Measurements from ENCODE around the gene UCHL1. TPM values are rescaled to one million over a fixed set of nuclear protein-coding genes. Genes with fewer than 3 reads are reported as not detected.
A peak's percentile ranks its signal among the peaks of the same experiment; 100 is the strongest.
"Not testable (repeated sequence)": the region's sequence is repeated elsewhere in the genome, so short reads cannot be mapped to it uniquely, and the experiment has no call there.

Gene UCHL1
- total RNA-seq, 6 experiments from 2014 or later: 0.44 to 8.7 (median 1.6) TPM; not detected in 1

DNA sequence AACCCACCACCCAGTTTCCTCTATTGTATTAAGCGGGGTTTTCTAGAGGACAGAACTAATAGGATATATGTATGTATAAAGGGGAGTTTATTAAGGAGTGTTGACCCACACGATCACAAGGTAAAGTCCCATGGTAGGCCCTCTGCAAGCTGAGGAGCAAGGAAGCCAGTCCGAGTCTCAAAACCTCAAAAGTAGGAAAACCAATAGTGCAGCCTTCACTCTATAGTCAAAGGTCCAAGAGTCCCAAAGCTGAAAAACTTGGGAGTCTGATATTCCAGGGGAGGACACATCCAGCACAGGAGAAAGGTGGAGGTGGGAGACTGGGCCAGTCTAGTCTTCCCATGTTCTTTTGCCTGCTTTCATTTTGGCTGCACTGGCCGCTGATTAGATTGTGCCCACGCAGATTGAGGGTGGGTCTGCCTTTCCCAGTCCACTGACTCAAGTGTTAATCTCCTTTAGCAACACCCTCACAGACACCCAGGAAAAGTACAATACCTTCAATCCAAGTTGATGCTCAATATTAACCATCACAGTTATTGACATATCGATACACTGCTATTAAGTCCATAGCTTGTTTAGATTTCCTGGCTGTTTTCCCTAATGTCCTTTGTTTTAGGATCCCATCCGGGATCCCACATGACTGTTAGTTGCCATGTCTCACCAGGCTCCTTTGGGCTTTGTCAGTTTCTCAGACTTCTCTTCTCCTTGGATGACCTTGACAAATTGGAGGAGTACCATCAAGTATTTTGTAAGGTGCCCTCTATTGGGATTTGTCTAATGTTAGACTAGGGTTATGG is 12.2 kb downstream of the UCHL1 start:
- no peaks in the 10 kb centered on the region for H3K4me1 ChIP-seq
- no peak for ATAC-seq
- H3K9me3 ChIP-seq: no peaks in the 10 kb centered on the region
- no peaks in the 10 kb centered on the region for H3K36me3 ChIP-seq
- no peak overlapping the region for H3K4me3 ChIP-seq
- no peak for DNase-seq
- 75% methylated on average over 6 of the region's 7 CpGs for WGBS (ENCODE audit: insufficient coverage, low coverage, low lambda C conversion rate, missing lambda C conversion rate)
- H3K27ac ChIP-seq: no peak overlapping the region
- no peak for TF ChIP-seq POLR2A (IDR thresholded peaks at IDR 0.05)
- TF ChIP-seq CTCF (IDR thresholded peaks at IDR 0.05): no peak
- no peaks in the 10 kb centered on the region for H3K27me3 ChIP-seq
- intact Hi-C loops (cut with DNase I): no loop called here

DNA sequence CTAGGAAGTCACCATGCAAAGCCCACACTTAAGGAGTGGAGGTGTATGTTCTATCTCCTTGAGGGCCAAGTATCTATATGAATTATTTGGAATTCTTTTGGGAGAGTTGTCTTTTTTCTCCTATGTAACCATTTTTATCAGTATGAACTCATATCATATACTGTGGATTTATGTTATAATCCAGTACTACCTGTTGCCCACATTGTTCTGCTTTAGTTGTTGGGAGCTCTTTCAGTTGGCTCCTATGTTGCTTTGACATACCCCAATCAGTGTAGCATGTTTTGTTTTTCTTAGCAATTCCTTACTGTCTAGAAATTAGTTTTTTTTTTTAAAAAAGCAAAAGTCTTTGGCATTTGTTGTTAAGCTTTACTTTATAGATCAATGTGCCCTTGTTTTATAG is 13.0 kb downstream of the UCHL1 start:
- Histone ChIP-seq H3K9me3 (no peaks in the 10 kb centered on the region), H3K27me3 (no peaks in the 10 kb centered on the region), H3K27ac (no peak overlapping the region), H3K4me3 (no peak overlapping the region), H3K36me3 (no peaks in the 10 kb centered on the region), H3K4me1 (no peaks in the 10 kb centered on the region)
- TF ChIP-seq CTCF (IDR thresholded peaks at IDR 0.05): no peak
- TF ChIP-seq POLR2A (IDR thresholded peaks at IDR 0.05): no peak
- intact Hi-C loops (cut with DNase I): no loop called here
- DNase-seq (no peak), ATAC-seq (no peak)

DNA sequence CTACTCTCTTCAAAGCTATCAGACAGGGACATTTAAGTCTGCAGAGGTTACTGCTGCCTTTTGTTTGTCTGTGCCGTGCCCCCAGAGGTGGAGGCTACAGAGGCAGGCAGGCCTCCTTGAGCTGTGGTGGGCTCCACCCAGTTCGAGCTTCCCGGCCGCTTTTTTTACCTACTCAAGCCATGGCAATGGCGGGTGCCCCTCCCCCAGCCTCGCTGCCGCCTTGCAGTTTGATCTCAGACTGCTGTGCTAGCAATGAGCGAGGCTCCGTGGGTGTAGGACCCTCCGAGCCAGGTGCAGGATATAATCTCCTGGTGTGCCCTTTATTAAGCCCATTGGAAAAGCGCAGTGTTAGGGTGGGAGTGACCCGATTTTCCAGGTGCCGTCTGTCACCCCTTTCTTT is 19.2 kb downstream of the UCHL1 start:
- intact Hi-C loops (cut with DNase I): loop anchor here in 1 of 2 donors (5.0 kb wide), 1 partner anchor 386 kb away; no protein-coding TSS in a partner anchor
- not testable (repeated sequence) for H3K4me1 ChIP-seq, H3K4me3 ChIP-seq, H3K36me3 ChIP-seq, H3K9me3 ChIP-seq, H3K27me3 ChIP-seq, DNase-seq, H3K27ac ChIP-seq, ATAC-seq
- 65% methylated on average over 5 of the region's 13 CpGs for WGBS (ENCODE audit: insufficient coverage, low coverage, low lambda C conversion rate, missing lambda C conversion rate)

DNA sequence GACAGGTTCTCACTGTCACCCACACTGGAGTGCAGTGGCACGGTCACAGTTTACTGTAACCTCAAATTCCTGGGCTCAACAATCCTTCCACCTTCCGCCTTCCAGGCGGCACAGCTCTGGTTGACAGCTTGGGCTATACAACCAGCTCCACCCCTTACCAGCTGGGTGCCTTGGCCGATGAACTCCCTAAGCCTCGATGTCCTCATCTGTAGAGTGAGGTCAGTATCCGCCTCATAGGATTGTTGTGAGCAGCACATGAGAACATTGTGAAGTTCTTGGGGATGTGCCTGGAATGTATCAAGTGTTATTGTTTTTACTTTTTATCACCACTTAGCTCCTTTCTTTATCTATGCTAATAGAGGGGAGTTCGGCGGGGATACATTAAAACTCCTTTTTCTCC is 23.3 kb downstream of the UCHL1 start:
- no peaks in the 10 kb centered on the region for H3K27me3 ChIP-seq

DNA sequence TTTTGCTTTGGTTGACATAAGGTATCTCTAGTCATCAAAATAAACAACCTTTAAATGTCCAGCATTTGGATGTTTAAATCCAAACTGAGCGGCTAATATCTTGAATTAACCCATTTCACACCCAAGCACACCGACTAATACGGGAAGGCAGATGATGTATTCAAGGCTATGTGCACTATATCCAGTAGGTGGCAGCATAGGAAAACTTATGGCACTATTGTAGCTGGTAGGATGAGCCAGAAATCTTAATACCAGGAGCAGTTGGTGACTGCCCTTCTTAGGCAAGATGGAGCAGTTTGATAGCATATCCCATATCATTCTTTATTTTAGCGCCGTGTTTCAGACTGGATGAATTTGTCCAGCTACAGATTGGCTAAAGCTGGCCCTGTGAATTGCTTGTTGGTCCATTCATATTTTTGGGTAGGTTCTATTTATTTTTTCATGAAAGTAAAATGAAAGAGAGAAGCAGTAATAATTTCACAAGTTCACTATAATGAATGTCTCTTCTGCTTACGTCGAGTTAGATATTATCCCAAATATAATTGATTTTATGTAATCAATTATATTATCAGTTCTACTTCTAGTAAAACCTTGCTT is 24.4 kb downstream of the UCHL1 start:
- WGBS (ENCODE audit: insufficient coverage, low coverage, low lambda C conversion rate, missing lambda C conversion rate): 5% methylated on average over 7 of the region's 7 CpGs
- no peaks in the 10 kb centered on the region for H3K36me3 ChIP-seq
- ATAC-seq (peak; percentile 99 to 100 (median 100)), DNase-seq (peak in 1 of 3 donors; percentile 50)
- TF ChIP-seq CTCF (IDR thresholded peaks at IDR 0.05) (peak; percentile 83 to 97 (median 87)), POLR2A (IDR thresholded peaks at IDR 0.05) (no peak)
- H3K4me1 ChIP-seq: no peaks in the 10 kb centered on the region
- no peaks in the 10 kb centered on the region for H3K9me3 ChIP-seq
- H3K27ac ChIP-seq: no peak overlapping the region
- intact Hi-C loops (cut with DNase I): loop anchor here in 1 of 2 donors (10.0 kb wide), 1 partner anchor 364 kb away; no protein-coding TSS in a partner anchor
- H3K4me3 ChIP-seq: no peak overlapping the region
- H3K27me3 ChIP-seq: no peaks in the 10 kb centered on the region

More for the DNA sequence above, 23.3 kb downstream of the UCHL1 start:
- intact Hi-C loops (cut with DNase I): loop anchor here in 1 of 2 donors (10.0 kb wide), 1 partner anchor 365 kb away; no protein-coding TSS in a partner anchor
- Histone ChIP-seq H3K9me3 (no peaks in the 10 kb centered on the region), H3K4me1 (no peaks in the 10 kb centered on the region), H3K27ac (no peak overlapping the region), H3K4me3 (no peak overlapping the region), H3K36me3 (no peaks in the 10 kb centered on the region)
- TF ChIP-seq POLR2A (IDR thresholded peaks at IDR 0.05): no peak
- DNase-seq: no peak
- no peak for ATAC-seq
- WGBS (ENCODE audit: insufficient coverage, low coverage, low lambda C conversion rate, missing lambda C conversion rate): 55% methylated on average over 7 of the region's 8 CpGs

Measured in right lobe of liver (tissue), 6 donors.